K562 (cell line): ENCODE data around the gene LEMD3. TPM values are rescaled to one million over a fixed set of nuclear protein-coding genes. Genes with fewer than 3 reads are reported as not detected.
A peak's percentile ranks its signal among the peaks of the same experiment; 100 is the strongest.

Source experiments
- ATAC-seq: fragments of 200-7000 bp; cut with Tn5 transposase; 3 replicates; pipeline ENCODE4 v1.9.1; 2020; ENCODE audit warnings: moderate library complexity
- BruUV-seq: library from RNA; stranded (reverse); fragments of 400-500 nt; replicated peaks from 2 replicates; lab custom pipeline; 2021; lab: Mats Ljungman, UMichigan
- CTCF ChIA-PET: fragments of 300-600 bp; formaldehyde crosslinking; extraction: SDS; loops from one replicate; lab custom pipeline; 2021; ENCODE audit warnings: low intra/inter-chr PET ratio; lab: Yijun Ruan, JAX
- POLR2A ChIA-PET: fragments of 300-600, 350-650 bp; sonication (Branson Sonifier 250); formaldehyde crosslinking; extraction: SDS; loops from one replicate; lab custom pipeline; 2021; ENCODE audit warnings: antibody characterized with exemption, inconsistent platforms; lab: Yijun Ruan, JAX
- DNase-seq, 4 experiments: peaks; one replicate each; pipeline versions ENCODE4 v3.0.0 to v3.0.0-alpha.2; 2011 to 2018; ENCODE audit warnings: low spot score in 3 of 4, mixed read lengths in 3 of 4; ENCODE audit errors: extremely low read depth in 1 of 4
- FAIRE-seq: peaks from 2 replicates; lab custom pipeline; 2011; peaks lifted over from hg19 to GRCh38; lab: Jason Lieb, UNC
- H2AFZ ChIP-seq: 2 replicates; pipeline ENCODE4 v1.6.0; 2011; ENCODE audit warnings: low read depth, low read length, control low read depth, inconsistent platforms
- H3K27ac ChIP-seq: fragments of 200-600 bp; 3 replicates; pipeline ENCODE4 v1.8.0; 2011; ENCODE audit warnings: low read depth, mild to moderate bottlenecking, control low read depth, inconsistent platforms, low read length, moderate library complexity, mixed read lengths; ENCODE audit errors: extremely low read depth
- H3K27me3 ChIP-seq, 2 experiments: fragments of 300-600 bp in 1 of 2; 2 replicates in 1 of 2; 3 replicates in 1 of 2; pipeline versions ENCODE4 v1.6.0 to v1.8.0; 2011; ENCODE audit warnings: inconsistent platforms in 2 of 2, low read length in 2 of 2, mild to moderate bottlenecking in 1 of 2, mixed read lengths in 1 of 2, moderate library complexity in 1 of 2; ENCODE audit not compliant: control insufficient read depth in 2 of 2, insufficient read depth in 2 of 2
- H3K36me3 ChIP-seq: fragments of 300-600 bp; 3 replicates; pipeline ENCODE4 v1.8.0; 2011; ENCODE audit warnings: mild to moderate bottlenecking, low read length, inconsistent platforms; ENCODE audit not compliant: control insufficient read depth, insufficient read depth
- H3K4me1 ChIP-seq, 2 experiments: fragments of 200-600 bp in 1 of 2; replicated peaks in 1 of 2; 2 replicates in 1 of 2; 3 replicates in 1 of 2; pipeline versions ENCODE4 v1.5.1 to v1.8.0; 2011; ENCODE audit warnings: inconsistent platforms in 2 of 2, low read length in 2 of 2, mild to moderate bottlenecking in 1 of 2, mixed read lengths in 1 of 2, moderate library complexity in 1 of 2; ENCODE audit not compliant: control insufficient read depth in 2 of 2, insufficient read depth in 2 of 2
- H3K4me2 ChIP-seq: 2 replicates; pipeline ENCODE4 v1.6.1; 2011; ENCODE audit warnings: low read length, control low read depth, inconsistent platforms, mixed read lengths; ENCODE audit not compliant: insufficient read depth
- H3K4me3 ChIP-seq: fragments of 200-600 bp; sonication (generic), shearing (Covaris generic); 2 replicates; pipeline ENCODE4 v1.5.1; 2016; ENCODE audit warnings: control low read depth, inconsistent platforms
- H3K79me2 ChIP-seq: fragments of 200-600 bp; 3 replicates; pipeline ENCODE4 v1.8.0; 2011; ENCODE audit warnings: low read length, inconsistent platforms; ENCODE audit not compliant: control insufficient read depth, insufficient read depth
- H3K9ac ChIP-seq, 2 experiments: 2 replicates each; pipeline versions ENCODE4 v1.6.0 to v1.6.1; 2011; ENCODE audit warnings: low read depth in 2 of 2, low read length in 2 of 2, control low read depth in 1 of 2, inconsistent platforms in 1 of 2, mild to moderate bottlenecking in 1 of 2, mixed read lengths in 1 of 2; ENCODE audit not compliant: insufficient read depth in 1 of 2
- H3K9me1 ChIP-seq: one replicate; pipeline ENCODE4 v1.6.0; 2011; ENCODE audit warnings: inconsistent platforms, mild to moderate bottlenecking, low read length, moderate library complexity; ENCODE audit not compliant: control insufficient read depth, insufficient read depth
- H3K9me3 ChIP-seq: replicated peaks from 2 replicates; pipeline ENCODE4 v1.5.1; 2011; ENCODE audit warnings: low read depth, low read length, inconsistent platforms; ENCODE audit not compliant: control insufficient read depth, insufficient read depth
- H4K20me1 ChIP-seq: replicated peaks from 2 replicates; pipeline ENCODE4 v1.6.1; 2011; ENCODE audit warnings: low read length, inconsistent platforms, mixed read lengths; ENCODE audit not compliant: control insufficient read depth, insufficient read depth
- CHD2 ChIP-seq: IDR thresholded peaks from 2 replicates; pipeline ENCODE4 v1.6.1; 2011; ENCODE audit warnings: low read depth, low read length
- DIDO1 ChIP-seq: fragments of 450-650 bp; IDR thresholded peaks from 2 replicates; pipeline ENCODE4 v1.6.1; 2016; ENCODE audit warnings: low read depth, missing biosample characterization, missing genetic modification characterization
- ELF2 ChIP-seq: fragments of 250-450 bp; sonication (Bioruptor Pico); IDR thresholded peaks from 2 replicates; pipeline ENCODE4 v1.5.0; 2021; ENCODE audit warnings: mild to moderate bottlenecking
- FOSL1 ChIP-seq: fragments of 200-800 bp; sonication (Bioruptor generic); conservative IDR thresholded peaks from 2 replicates; pipeline ENCODE4 v1.6.1; 2016; ENCODE audit warnings: missing genetic modification characterization, missing compliant biosample characterization
- FOXJ2 ChIP-seq: fragments of 200-800 bp; sonication (Bioruptor generic); IDR thresholded peaks from 2 replicates; pipeline ENCODE4 v1.6.1; 2016; ENCODE audit warnings: missing genetic modification characterization, missing compliant biosample characterization
- FOXM1 ChIP-seq, 2 experiments: fragments of 450-650 bp in 1 of 2; sonication (generic) in 1 of 2; formaldehyde crosslinking in 1 of 2; IDR thresholded peaks; 2 replicates each; pipeline versions ENCODE4 v1.6.1 to v1.9.0; 2017 to 2022; ENCODE audit warnings: low read depth in 2 of 2, mild to moderate bottlenecking in 2 of 2, missing genetic modification reagents in 1 of 2, moderate library complexity in 1 of 2
- HNRNPH1 ChIP-seq: fragments of 200-400 bp; formaldehyde crosslinking; optimal IDR thresholded peaks from 2 replicates; pipeline ENCODE3; 2017; ENCODE audit warnings: low read depth, mild to moderate bottlenecking, low read length, moderate library complexity
- MED1 ChIP-seq: sonication (generic); formaldehyde crosslinking; IDR thresholded peaks from 2 replicates; pipeline ENCODE4 v1.8.1; 2023; ENCODE audit warnings: missing genetic modification reagents, borderline replicate concordance
- NELFE ChIP-seq: IDR thresholded peaks from 2 replicates; pipeline ENCODE4 v1.6.1; 2011; ENCODE audit warnings: mild to moderate bottlenecking; ENCODE audit not compliant: insufficient read depth, insufficient read length
- POLR3G ChIP-seq: IDR thresholded peaks from 2 replicates; pipeline ENCODE4 v1.6.1; 2011; ENCODE audit not compliant: insufficient read length, insufficient replicate concordance; ENCODE audit errors: extremely low read depth
- ZNF239 ChIP-seq: fragments of 250-450 bp; sonication (Bioruptor Pico); IDR thresholded peaks from 2 replicates; pipeline ENCODE4 v1.4.0; 2020; ENCODE audit warnings: mild to moderate bottlenecking
- WGBS: fragments of 100-300 bp; shearing (Covaris generic); methylation state at CpG from one replicate; pipeline ENCODE4 v1.1.6; 2016; ENCODE audit warnings: low coverage, mixed read lengths; ENCODE audit not compliant: insufficient coverage; ENCODE audit errors: missing lambda C conversion rate; 5-methylcytosine and 5-hydroxymethylcytosine counted together
- in situ Hi-C: fragments of 300-500 bp; cut with MboI; formaldehyde crosslinking; loops from 4 replicates; pipeline ENCODE4 v1.15.0; 2018; ENCODE audit warnings: inconsistent platforms, mixed read lengths
- intact Hi-C: fragments of 100-400 bp; cut with micrococcal nuclease; formaldehyde crosslinking; loops from 2 replicates; pipeline ENCODE4 v1.14.2; 2022
- polyA plus RNA-seq, 8 experiments: library from polyadenylated mRNA; depleted of rRNA in 4 of 8; stranded (reverse) in 5 of 8; unstranded in 3 of 8; fragments of >200 nt; fragmentation: Nextera tagmentation in 2 of 8; fragmentation: Illumina TruSeq in 1 of 8; extraction: Ambion mirVana in 2 of 8; extraction: Trizol in 1 of 8; gene quantifications; 2 replicates each; pipeline versions ENCODE4 v1.2.1 to v1.2.3, GENCODE V29; 2011 to 2014; ENCODE audit warnings: inconsistent platforms in 1 of 8, missing spikeins in 1 of 8
- total RNA-seq, 7 experiments: library from RNA; depleted of rRNA in 6 of 7; stranded (reverse); fragments of >200 nt in 6 of 7; fragmentation: Illumina TruSeq in 2 of 7; extraction: Trizol in 2 of 7; gene quantifications; 2 replicates each; pipeline versions ENCODE4 v1.2.1 to v1.2.3, GENCODE V29; 2011 to 2021; ENCODE audit warnings: low replicate concordance in 1 of 7
- TF ChIP-seq, protein P1 (sequence below), 2 experiments: fragments of 450-650 bp; IDR thresholded peaks; 2 replicates each; pipeline ENCODE4 v1.6.1; 2018; ENCODE audit warnings: mild to moderate bottlenecking in 2 of 2, low read depth in 1 of 2; ENCODE audit not compliant: partially characterized antibody in 2 of 2
- TF ChIP-seq, protein P2 (sequence below), 3 experiments: fragments of 200-800 bp in 1 of 3; sonication (Bioruptor generic) in 1 of 3; sonication (generic) in 1 of 3; formaldehyde crosslinking in 1 of 3; IDR thresholded peaks; 2 replicates each; pipeline versions ENCODE4 v1.6.1 to v1.8.0; 2016 to 2022; ENCODE audit warnings: mild to moderate bottlenecking in 2 of 3, missing compliant biosample characterization in 2 of 3, missing genetic modification characterization in 2 of 3, missing genetic modification reagents in 1 of 3
- TF ChIP-seq, protein P3 (sequence below): fragments of 450-650 bp; conservative IDR thresholded peaks from 2 replicates; pipeline ENCODE4 v1.6.1; 2016; ENCODE audit warnings: missing genetic modification characterization, low read depth, mild to moderate bottlenecking, control low read depth, missing compliant biosample characterization

Gene LEMD3
- total and polyA plus RNA-seq, 9 of the 15 experiments (the other 6 are each of a cell fraction or from before 2014, with no cell fraction given) = 6.8 to 37.4 (median 17.2) TPM

GRCh38 chr12:65182012-65182739 lies 12.8 kb downstream of the LEMD3 start:
- H3K9me1 ChIP-seq = no peaks in the 10 kb centered on the region
- intact Hi-C loops (no loop called here), in situ Hi-C loops (no loop called here)
- no TSS peak for BruUV-seq
- no peaks in the 10 kb centered on the region for H3K27me3 ChIP-seq
- H3K9ac ChIP-seq = no peak overlapping the region
- WGBS = 3% methylated on average over 3 of the region's 3 CpGs
- POLR2A ChIA-PET = interaction anchor here (1.0 to 1.8 kb wide), 3 partner anchors 10 to 13 kb away, joined by 3 to 6 read pairs (median 6); partner anchors contain the start of gene LEMD3
- H3K27ac ChIP-seq = no peak overlapping the region
- DNase-seq (peak in 2 of 4 experiments; percentile 10 to 39), ATAC-seq (peak; percentile 66), FAIRE-seq (no peak)
- H3K4me3 ChIP-seq = no peak overlapping the region
- H3K4me2 ChIP-seq = no peak overlapping the region; the same call in 1 of the 2 replicates
- CTCF ChIA-PET = interaction anchor here (0.6 kb wide), 1 partner anchor 386 kb away, joined by 3 read pairs; no protein-coding TSS in a partner anchor
- H3K36me3 ChIP-seq = peaks cover 27% of the 10 kb centered on the region
- H4K20me1 ChIP-seq = peaks cover 10% of the 10 kb centered on the region
- peaks cover 0 to 12% of the 10 kb centered on the region in 2 experiments; a peak in 2 of 5 replicates for H3K4me1 ChIP-seq
- peaks cover 84% of the 10 kb centered on the region for H3K79me2 ChIP-seq
- H3K9me3 ChIP-seq = no peaks in the 10 kb centered on the region
- H2AFZ ChIP-seq = no peak overlapping the region
- TF ChIP-seq ZNF239 (CRISPR knock-in tag) = no peak
- TF ChIP-seq ELF2 = no peak
- TF ChIP-seq, protein P1, sequence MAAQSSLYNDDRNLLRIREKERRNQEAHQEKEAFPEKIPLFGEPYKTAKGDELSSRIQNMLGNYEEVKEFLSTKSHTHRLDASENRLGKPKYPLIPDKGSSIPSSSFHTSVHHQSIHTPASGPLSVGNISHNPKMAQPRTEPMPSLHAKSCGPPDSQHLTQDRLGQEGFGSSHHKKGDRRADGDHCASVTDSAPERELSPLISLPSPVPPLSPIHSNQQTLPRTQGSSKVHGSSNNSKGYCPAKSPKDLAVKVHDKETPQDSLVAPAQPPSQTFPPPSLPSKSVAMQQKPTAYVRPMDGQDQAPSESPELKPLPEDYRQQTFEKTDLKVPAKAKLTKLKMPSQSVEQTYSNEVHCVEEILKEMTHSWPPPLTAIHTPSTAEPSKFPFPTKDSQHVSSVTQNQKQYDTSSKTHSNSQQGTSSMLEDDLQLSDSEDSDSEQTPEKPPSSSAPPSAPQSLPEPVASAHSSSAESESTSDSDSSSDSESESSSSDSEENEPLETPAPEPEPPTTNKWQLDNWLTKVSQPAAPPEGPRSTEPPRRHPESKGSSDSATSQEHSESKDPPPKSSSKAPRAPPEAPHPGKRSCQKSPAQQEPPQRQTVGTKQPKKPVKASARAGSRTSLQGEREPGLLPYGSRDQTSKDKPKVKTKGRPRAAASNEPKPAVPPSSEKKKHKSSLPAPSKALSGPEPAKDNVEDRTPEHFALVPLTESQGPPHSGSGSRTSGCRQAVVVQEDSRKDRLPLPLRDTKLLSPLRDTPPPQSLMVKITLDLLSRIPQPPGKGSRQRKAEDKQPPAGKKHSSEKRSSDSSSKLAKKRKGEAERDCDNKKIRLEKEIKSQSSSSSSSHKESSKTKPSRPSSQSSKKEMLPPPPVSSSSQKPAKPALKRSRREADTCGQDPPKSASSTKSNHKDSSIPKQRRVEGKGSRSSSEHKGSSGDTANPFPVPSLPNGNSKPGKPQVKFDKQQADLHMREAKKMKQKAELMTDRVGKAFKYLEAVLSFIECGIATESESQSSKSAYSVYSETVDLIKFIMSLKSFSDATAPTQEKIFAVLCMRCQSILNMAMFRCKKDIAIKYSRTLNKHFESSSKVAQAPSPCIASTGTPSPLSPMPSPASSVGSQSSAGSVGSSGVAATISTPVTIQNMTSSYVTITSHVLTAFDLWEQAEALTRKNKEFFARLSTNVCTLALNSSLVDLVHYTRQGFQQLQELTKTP (IDR thresholded peaks at IDR 0.05; ENCODE audit: low read depth in 1 of 2, partially characterized antibody in 2 of 2) = no peak
- TF ChIP-seq HNRNPH1 = no peak
- TF ChIP-seq, protein P2, sequence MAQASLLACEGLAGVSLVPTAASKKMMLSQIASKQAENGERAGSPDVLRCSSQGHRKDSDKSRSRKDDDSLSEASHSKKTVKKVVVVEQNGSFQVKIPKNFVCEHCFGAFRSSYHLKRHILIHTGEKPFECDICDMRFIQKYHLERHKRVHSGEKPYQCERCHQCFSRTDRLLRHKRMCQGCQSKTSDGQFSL (CRISPR knock-in tag; IDR thresholded peaks at IDR 0.05) = no peak
- TF ChIP-seq, protein P2 (tag; IDR thresholded peaks at IDR 0.05) = no peak
- no peak for TF ChIP-seq MED1 (CRISPR knock-in tag)
- TF ChIP-seq NELFE = no peak
- TF ChIP-seq, protein P3, sequence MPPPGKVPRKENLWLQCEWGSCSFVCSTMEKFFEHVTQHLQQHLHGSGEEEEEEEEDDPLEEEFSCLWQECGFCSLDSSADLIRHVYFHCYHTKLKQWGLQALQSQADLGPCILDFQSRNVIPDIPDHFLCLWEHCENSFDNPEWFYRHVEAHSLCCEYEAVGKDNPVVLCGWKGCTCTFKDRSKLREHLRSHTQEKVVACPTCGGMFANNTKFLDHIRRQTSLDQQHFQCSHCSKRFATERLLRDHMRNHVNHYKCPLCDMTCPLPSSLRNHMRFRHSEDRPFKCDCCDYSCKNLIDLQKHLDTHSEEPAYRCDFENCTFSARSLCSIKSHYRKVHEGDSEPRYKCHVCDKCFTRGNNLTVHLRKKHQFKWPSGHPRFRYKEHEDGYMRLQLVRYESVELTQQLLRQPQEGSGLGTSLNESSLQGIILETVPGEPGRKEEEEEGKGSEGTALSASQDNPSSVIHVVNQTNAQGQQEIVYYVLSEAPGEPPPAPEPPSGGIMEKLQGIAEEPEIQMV (tag) = no peak
- peak; percentile 59 for TF ChIP-seq FOSL1 (tag)
- no peak for TF ChIP-seq POLR3G
- TF ChIP-seq CHD2 = no peak
- peak; percentile 71; the same call in 1 of the 2 replicates for TF ChIP-seq FOXM1 (IDR thresholded peaks at IDR 0.05; ENCODE audit: low read depth)
- no peak for TF ChIP-seq FOXM1 (CRISPR knock-in tag; IDR thresholded peaks at IDR 0.05; ENCODE audit: low read depth)
- TF ChIP-seq DIDO1 = no peak
- no peak for TF ChIP-seq FOXJ2 (tag)
